Right lobe of liver (tissue), 6 donors: ENCODE data around the gene CRIM1. TPM values are rescaled to one million over a fixed set of nuclear protein-coding genes. Genes with fewer than 3 reads are reported as not detected.

ENCODE experiments used
- ATAC-seq, 4 donors: fragments of 200-7000 bp; cut with Tn5 transposase; one replicate each; pipeline ENCODE4 v1.9.1; 2020; ENCODE audit warnings: mild to moderate bottlenecking in 4 of 4, moderate library complexity in 4 of 4
- DNase-seq, 3 donors: peaks; one replicate each; pipeline ENCODE4 v3.0.0-alpha.2; 2020
- H3K27ac ChIP-seq, 3 donors: fragments of 200-600 bp; one replicate each; pipeline ENCODE4 v1.8.0; 2022
- H3K27me3 ChIP-seq, 2 donors: fragments of 200-600 bp; one replicate each; pipeline ENCODE4 v1.8.0; 2022
- H3K36me3 ChIP-seq, 4 donors: fragments of 200-600 bp; sonication (generic) in 1 of 4; one replicate each; pipeline versions ENCODE4 v1.5.1 to v1.8.0; 2017 to 2022; ENCODE audit warnings: control low read depth in 1 of 4
- H3K4me1 ChIP-seq, 4 donors: fragments of 200-600 bp; sonication (generic) in 1 of 4; one replicate each; pipeline versions ENCODE4 v1.5.1 to v1.8.0; 2017 to 2022; ENCODE audit warnings: control low read depth in 1 of 4
- H3K4me3 ChIP-seq, 3 donors: fragments of 200-600 bp; one replicate each; pipeline ENCODE4 v1.8.0; 2022
- H3K9me3 ChIP-seq, 4 donors: fragments of 200-600 bp; sonication (generic) in 1 of 4; one replicate each; pipeline versions ENCODE4 v1.5.1 to v1.8.0; 2017 to 2022; ENCODE audit warnings: control low read depth in 1 of 4
- POLR2A ChIP-seq: fragments of 450-650 bp; IDR thresholded peaks from one replicate; pipeline ENCODE4 v1.6.1; 2017; ENCODE audit warnings: antibody characterized with exemption, mild to moderate bottlenecking
- WGBS: methylation state at CpG from one replicate; pipeline ENCODE4 v1.1.6; 2018; ENCODE audit warnings: low coverage, low lambda C conversion rate; ENCODE audit not compliant: insufficient coverage; ENCODE audit errors: missing lambda C conversion rate; 5-methylcytosine and 5-hydroxymethylcytosine counted together
- intact Hi-C, 2 donors: fragments of 100-400 bp; cut with DNase I; formaldehyde crosslinking; loops; one replicate each; pipeline versions ENCODE4 v1.11.2 to v1.14.1; 2022
- total RNA-seq, 6 experiments: library from RNA; depleted of rRNA in 2 of 6; stranded (reverse); fragments of >200 nt in 2 of 6; fragmentation: NEBNext Ultra II Directional in 3 of 6; extraction: Animal tissue kit (Norgen Biotek cat#: 25700) in 3 of 6; gene quantifications; one replicate each; pipeline versions ENCODE4 v1.1.0 to v1.2.4, GENCODE V29; 2016 to 2023
- TF ChIP-seq, protein P1 (sequence below), 4 donors: fragments of 200-600 bp in 3 of 4; fragments of 450-650 bp in 1 of 4; IDR thresholded peaks; one replicate each; pipeline versions ENCODE4 v1.5.1 to v1.8.0; 2016 to 2022; ENCODE audit warnings: antibody characterized with exemption in 4 of 4, mild to moderate bottlenecking in 2 of 4
- donor health status: DM: no; HTN: yes; CAD: no.
- donor health status: DM: no; HTN: no; CAD: no.
- donor health status: DM: no; HTN: no; CAD: no.
- donor health status: DM: no; HTN: yes; CAD: no.
- donor health status: DM: no; HTN: yes; CAD: no.

CRIM1 gene
- total RNA-seq, 6 experiments from 2014 or later = 4.2 to 30.5 (median 16.7) TPM

DNA sequence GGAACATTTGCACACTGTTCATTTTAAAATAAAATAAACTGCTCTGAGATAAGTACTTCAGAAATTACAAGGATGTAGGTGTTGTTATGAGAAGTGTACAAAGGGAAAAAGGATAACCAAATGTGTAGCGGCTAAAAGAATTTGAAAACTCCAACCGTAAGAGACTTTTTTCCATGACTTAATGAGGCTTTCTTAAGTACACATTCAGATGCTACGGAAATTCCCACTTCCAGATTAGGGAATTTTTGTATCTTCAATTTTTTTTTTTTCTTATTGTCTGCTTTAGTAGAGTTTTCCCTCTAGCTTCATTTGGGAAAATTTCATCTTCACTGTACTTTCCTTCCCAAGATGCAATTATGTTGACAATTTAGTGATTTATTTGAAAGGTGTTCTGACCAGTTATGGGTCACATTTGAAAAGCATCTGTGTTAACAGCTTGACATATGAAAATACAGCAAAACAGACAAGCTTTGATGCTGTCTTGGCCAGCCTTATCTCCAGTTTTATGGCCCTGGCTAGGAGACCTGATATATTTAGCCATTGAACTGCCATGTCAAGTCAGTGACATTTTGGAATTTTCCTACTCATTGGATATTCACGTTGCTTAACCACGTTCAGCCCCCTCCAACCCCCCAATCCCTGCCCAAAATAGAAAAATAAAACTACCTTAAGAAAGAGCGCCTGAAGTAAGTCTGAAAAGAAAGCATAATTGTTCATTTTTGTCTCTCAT is 136.8 kb downstream of the CRIM1 start:
- Histone ChIP-seq H3K27ac (no peak overlapping the region), H3K4me1 (no peaks in the 10 kb centered on the region), H3K36me3 (no peaks in the 10 kb centered on the region), H3K27me3 (no peaks in the 10 kb centered on the region), H3K4me3 (no peak overlapping the region), H3K9me3 (no peaks in the 10 kb centered on the region)
- 52% methylated on average over 6 of the region's 6 CpGs for WGBS
- ATAC-seq (no peak), DNase-seq (no peak)
- intact Hi-C loops = no loop called here
- TF ChIP-seq POLR2A = no peak
- TF ChIP-seq, protein P1, sequence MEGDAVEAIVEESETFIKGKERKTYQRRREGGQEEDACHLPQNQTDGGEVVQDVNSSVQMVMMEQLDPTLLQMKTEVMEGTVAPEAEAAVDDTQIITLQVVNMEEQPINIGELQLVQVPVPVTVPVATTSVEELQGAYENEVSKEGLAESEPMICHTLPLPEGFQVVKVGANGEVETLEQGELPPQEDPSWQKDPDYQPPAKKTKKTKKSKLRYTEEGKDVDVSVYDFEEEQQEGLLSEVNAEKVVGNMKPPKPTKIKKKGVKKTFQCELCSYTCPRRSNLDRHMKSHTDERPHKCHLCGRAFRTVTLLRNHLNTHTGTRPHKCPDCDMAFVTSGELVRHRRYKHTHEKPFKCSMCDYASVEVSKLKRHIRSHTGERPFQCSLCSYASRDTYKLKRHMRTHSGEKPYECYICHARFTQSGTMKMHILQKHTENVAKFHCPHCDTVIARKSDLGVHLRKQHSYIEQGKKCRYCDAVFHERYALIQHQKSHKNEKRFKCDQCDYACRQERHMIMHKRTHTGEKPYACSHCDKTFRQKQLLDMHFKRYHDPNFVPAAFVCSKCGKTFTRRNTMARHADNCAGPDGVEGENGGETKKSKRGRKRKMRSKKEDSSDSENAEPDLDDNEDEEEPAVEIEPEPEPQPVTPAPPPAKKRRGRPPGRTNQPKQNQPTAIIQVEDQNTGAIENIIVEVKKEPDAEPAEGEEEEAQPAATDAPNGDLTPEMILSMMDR (IDR thresholded peaks at IDR 0.05) = no peak

DNA sequence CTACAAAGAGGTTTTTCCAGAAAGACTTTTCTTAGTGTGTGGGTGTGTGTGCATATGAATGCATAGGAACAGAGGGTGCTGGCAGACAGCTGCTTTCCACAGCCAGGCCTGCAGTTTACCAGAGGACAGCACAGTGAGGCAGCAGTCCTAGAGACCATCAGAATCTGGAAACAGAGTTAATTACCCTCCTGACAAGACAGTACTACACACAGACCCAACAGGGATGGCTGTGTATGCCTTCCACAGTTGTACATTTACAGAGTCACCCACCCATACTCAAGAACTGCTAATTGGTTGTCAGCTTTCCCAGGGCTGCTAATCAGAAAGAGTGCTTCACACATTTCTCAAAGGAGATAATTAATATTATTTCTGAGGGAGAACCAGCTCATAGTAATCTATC is 137.7 kb downstream of the CRIM1 start:
- ATAC-seq = no peak
- Histone ChIP-seq H3K4me1 (no peaks in the 10 kb centered on the region), H3K9me3 (no peaks in the 10 kb centered on the region), H3K36me3 (no peaks in the 10 kb centered on the region), H3K27ac (no peak overlapping the region), H3K4me3 (no peak overlapping the region), H3K27me3 (no peaks in the 10 kb centered on the region)
- intact Hi-C loops = no loop called here
- no peak for TF ChIP-seq POLR2A
- TF ChIP-seq, protein P1 (IDR thresholded peaks at IDR 0.05) = no peak
- DNase-seq = no peak

DNA sequence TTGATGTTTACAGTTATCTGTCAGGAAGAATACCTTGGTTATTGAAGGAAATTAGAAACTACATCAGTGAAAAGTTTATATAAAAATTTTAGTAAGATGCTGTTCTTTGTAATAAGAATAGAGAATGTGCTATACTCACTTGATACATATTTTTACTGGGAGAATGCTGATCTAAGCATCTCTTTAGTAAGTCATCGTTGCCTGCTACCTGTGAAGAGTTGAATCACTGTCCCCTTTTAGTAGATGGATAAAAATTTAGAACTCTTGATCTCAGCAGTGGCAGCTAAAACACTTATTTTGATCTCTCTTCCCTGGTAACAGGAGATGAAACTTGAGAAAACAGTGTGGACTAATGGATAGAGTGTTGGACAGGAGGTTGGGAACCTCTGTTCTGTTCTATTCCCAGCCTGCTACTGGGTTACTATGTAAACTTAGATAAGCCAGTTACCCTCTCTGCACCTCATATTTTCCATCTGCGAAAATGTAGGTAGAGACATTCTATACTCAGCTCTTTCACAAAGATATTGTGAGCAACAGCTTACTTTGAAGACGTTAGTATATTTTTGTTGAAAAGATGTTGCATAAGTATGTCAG is 142.1 kb downstream of the CRIM1 start:
- Histone ChIP-seq H3K9me3 (no peaks in the 10 kb centered on the region), H3K4me3 (no peak overlapping the region), H3K36me3 (no peaks in the 10 kb centered on the region), H3K27ac (no peak overlapping the region), H3K4me1 (no peaks in the 10 kb centered on the region), H3K27me3 (no peaks in the 10 kb centered on the region)
- TF ChIP-seq, protein P1 (IDR thresholded peaks at IDR 0.05) = no peak
- TF ChIP-seq POLR2A = no peak
- no peak for ATAC-seq
- intact Hi-C loops = no loop called here
- WGBS = 45% methylated on average over 3 of the region's 3 CpGs
- no peak for DNase-seq

DNA sequence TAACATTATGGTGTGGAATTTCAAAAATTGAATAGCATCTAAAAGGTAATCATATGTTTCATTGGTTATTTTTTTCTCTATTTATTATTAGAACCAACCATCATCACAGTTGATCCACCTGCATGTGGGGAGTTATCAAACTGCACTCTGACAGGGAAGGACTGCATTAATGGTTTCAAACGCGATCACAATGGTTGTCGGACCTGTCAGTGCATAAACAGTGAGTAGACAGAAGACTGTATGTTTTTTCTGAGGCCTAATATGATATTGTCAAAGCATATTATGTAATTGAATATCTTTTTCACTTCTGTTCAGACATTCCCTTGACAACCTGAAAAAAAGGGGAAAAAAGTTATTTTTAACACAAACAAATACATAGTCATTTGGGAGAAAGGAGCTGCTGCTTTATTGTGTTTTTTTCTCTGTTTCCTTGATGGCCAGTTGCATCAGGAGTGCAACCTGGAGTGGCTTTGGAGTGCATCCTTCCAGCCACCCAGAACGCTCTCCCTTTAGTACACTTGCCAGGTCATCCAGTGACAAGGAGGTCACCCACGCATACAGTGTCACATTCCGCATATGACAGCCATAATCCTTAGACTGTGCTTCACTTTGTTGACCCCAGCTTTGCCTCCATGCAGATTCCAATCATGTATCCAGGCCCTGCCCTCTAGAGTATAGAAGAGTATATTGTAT is 143.7 kb downstream of the CRIM1 start:
- DNase-seq (no peak), ATAC-seq (no peak)
- Histone ChIP-seq H3K9me3 (no peaks in the 10 kb centered on the region), H3K4me1 (no peaks in the 10 kb centered on the region), H3K27ac (no peak overlapping the region), H3K27me3 (no peaks in the 10 kb centered on the region), H3K36me3 (no peaks in the 10 kb centered on the region), H3K4me3 (no peak overlapping the region)
- WGBS = 86% methylated on average over 3 of the region's 6 CpGs
- no peak for TF ChIP-seq POLR2A
- TF ChIP-seq, protein P1 (IDR thresholded peaks at IDR 0.05) = no peak
- intact Hi-C loops = no loop called here
